H1 (cell line): Measurements from ENCODE around the gene RAD51B. TPM values are rescaled to one million over a fixed set of nuclear protein-coding genes. Genes with fewer than 3 reads are reported as not detected.

Source experiments
- EZH2 ChIP-seq: fragments of 200-600 bp; sonication (generic); IDR thresholded peaks from 2 replicates; pipeline ENCODE4 v1.7.1; 2012; ENCODE audit warnings: low read depth, mild to moderate bottlenecking, moderate library complexity, low read length, inconsistent platforms; ENCODE audit not compliant: severe bottlenecking
- KDM4A ChIP-seq: IDR thresholded peaks from one replicate; pipeline ENCODE4 v1.7.1; 2012; ENCODE audit warnings: low read depth, mild to moderate bottlenecking, moderate library complexity, low read length, inconsistent platforms; ENCODE audit not compliant: severe bottlenecking
- polyA plus RNA-seq, 7 experiments: library from polyadenylated mRNA; depleted of rRNA in 3 of 7; stranded (reverse) in 5 of 7; unstranded in 2 of 7; fragments of >200 nt in 5 of 7; fragments of 200-250 nt in 2 of 7; gene quantifications; 1 replicate in 5 of 7; 2 replicates in 1 of 7; 4 replicates in 1 of 7; pipeline versions ENCODE4 v1.2.1 to v1.2.3, GENCODE V29; 2011 to 2013; ENCODE audit warnings: missing spikeins in 2 of 7, mixed read lengths in 2 of 7
- total RNA-seq: library from RNA; stranded (reverse); fragmentation: NEBNext Ultra II Directional; extraction: Animal tissue kit (Norgen Biotek cat#: 25700); gene quantifications from 2 replicates; pipeline ENCODE4 v1.2.1, GENCODE V29; 2021

Gene RAD51B
- total and polyA plus RNA-seq, 2 of the 8 experiments (the other 6 are each of a cell fraction or from before 2014, with no cell fraction given) = 3.9 to 14.9 TPM

DNA sequence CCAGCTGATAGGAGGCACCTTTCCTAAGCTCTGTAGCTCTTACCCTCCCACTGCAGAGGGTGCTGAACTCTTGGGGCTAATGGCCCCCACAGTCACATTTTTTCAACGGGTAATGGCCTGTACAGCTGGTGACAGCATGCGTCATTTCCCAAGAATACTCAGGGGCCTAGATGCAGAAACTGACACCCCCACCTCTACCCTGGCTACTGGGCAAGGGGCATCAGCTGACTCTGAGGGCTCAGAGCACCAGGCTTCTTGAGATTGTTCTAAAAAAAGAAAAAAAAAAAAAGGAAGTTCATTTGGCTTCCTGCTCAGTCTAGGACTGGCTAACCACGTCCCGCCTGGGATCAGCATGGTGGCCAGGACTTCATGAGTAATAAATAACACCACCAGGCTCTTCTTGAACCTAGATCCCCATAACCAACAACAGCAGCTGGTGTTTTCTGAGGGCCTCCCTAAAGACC lies 938.1 kb downstream of the RAD51B start (continued):
- TF ChIP-seq KDM4A = no peak
- no peak for TF ChIP-seq EZH2
